Fibroblast of villous mesenchyme (primary cell): ENCODE data around the gene SRBD1. TPM values are rescaled to one million over a fixed set of nuclear protein-coding genes. Genes with fewer than 3 reads are reported as not detected.

Source experiments
- DNase-seq: peaks from one replicate; pipeline ENCODE4 v3.0.0-alpha.2; 2010; ENCODE audit warnings: low read depth
- H3K4me3 ChIP-seq: 2 replicates; pipeline ENCODE4 v1.5.1; 2011; ENCODE audit warnings: low read depth, mild to moderate bottlenecking, low read length
- CTCF ChIP-seq: IDR thresholded peaks from 2 replicates; pipeline ENCODE4 v1.5.1; 2012; ENCODE audit warnings: low read depth, mild to moderate bottlenecking, low read length; ENCODE audit not compliant: insufficient read depth
- total RNA-seq: library from RNA; depleted of rRNA; stranded (reverse); fragments of >200 nt; gene quantifications from 2 replicates; pipeline ENCODE4 v1.2.3, GENCODE V29; 2012

SRBD1 gene
- total RNA-seq, 1 donor = 31.1 TPM

DNA sequence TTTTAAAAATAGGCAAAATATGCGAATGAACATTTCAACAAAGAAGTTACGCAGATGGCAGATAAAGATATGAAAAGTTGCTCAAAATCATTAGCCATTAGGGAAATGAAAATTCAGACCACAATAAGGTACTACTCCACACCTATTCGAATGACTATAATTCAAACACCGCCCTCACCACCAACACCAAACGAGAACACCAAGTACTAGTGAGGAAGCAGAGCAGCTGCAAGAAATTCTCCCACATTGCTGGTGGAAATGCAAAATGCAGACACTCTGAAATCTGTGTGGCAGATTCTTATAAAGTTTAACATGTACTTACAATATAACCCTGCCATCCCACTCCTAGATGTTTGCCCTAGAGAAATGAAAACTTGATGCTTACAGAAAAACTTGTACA is 23.2 kb upstream of the SRBD1 start:
- no peak for DNase-seq
- no peak overlapping the region for H3K4me3 ChIP-seq
- no peak for TF ChIP-seq CTCF

DNA sequence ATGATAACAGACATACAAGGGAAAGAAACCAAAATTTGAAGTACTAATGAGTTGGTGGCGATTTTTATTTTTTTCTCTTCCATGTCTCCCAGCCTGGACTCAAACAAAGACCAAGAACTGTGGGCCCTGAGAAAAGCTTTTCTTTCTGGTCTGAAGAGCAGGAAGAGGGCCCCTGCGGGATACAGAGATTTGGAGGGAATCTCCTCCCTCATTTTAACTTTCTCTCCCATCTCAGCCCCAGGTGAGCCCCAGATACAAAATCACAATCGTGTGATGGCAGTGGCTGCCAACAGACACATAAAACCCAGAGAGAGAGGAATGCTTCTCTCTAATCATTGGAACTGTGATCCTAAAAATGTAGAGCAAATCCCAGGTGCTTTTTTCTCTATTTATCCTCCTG is 20.9 kb upstream of the SRBD1 start:
- no peak for DNase-seq
- no peak for TF ChIP-seq CTCF
- H3K4me3 ChIP-seq = no peak overlapping the region

DNA sequence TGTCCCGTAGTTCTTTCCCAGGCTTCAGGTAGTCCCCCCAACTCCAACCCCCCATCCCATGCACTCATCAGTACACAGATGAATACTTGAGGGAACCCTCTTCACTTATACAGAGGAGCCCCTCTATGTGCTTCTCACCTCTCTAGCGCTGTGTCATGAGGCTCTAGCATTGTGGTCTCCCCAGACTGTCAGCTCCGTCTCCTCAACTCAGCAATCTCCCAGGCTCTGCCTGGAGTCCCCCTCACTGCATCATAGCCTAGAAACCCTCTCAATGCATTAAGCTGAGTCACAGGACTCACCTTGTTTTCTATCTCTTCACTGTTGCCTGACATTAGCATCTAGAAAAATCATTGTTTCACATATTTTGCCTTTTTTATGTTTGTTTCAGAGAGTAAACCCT is 20.3 kb upstream of the SRBD1 start:
- no peak for TF ChIP-seq CTCF
- H3K4me3 ChIP-seq = no peak overlapping the region
- DNase-seq = no peak

- no peak for TF ChIP-seq CTCF
- no peak overlapping the region for H3K4me3 ChIP-seq
- no peak for DNase-seq
Observed at GRCh38 chr2:45629971-45630370, 18.9 kb upstream of the SRBD1 start.

DNA sequence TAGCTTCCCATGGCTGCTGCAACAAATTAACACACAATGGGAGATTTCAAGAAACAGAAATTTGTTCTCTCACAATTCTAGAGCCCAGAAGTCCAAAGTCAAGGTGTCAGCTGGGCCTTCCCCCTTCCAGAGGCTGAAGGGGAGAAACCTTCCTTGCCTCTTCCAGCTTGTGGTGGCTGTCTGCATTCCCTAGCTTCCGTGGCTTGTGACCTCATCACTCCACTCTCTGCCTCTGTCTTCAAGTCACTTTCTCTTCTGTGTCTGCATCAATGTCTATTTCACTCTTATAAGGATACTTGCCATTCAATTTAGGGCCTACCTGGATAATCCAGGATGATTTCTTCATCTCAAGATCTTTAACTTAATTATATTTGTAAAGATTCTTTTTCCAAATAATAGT is 16.8 kb upstream of the SRBD1 start:
- peak; percentile 48 for DNase-seq
- no peak for TF ChIP-seq CTCF

GRCh38 chr2:45626387-45627221 is 15.5 kb upstream of the SRBD1 start:
- DNase-seq = no peak
- H3K4me3 ChIP-seq = no peak overlapping the region
- TF ChIP-seq CTCF = no peak

More for the DNA sequence above, 16.8 kb upstream of the SRBD1 start:
- H3K4me3 ChIP-seq = no peak overlapping the region

- no peak for TF ChIP-seq CTCF
- no peak for DNase-seq
- H3K4me3 ChIP-seq = no peak overlapping the region
Observed at GRCh38 chr2:45625824-45626223, 14.8 kb upstream of the SRBD1 start.
